MM.1S (cell line): ENCODE data around the gene SLC24A4.

Experiments used
- CTCF ChIP-seq: fragments of 300-600 bp; sonication (generic); IDR thresholded peaks from 2 replicates; pipeline ENCODE4 v1.5.1; 2016; ENCODE audit warnings: antibody characterized with exemption, low read length, mixed read lengths
- EZH2 ChIP-seq: fragments of 300-600 bp; sonication (generic); optimal IDR thresholded peaks from 2 replicates; pipeline ENCODE3; 2017; ENCODE audit warnings: low read depth, mild to moderate bottlenecking, antibody characterized with exemption, low read length, mixed read lengths

- no peak for TF ChIP-seq EZH2
- TF ChIP-seq CTCF = no peak
Measured at GRCh38 chr14:92475451-92476187, 152.7 kb downstream of the SLC24A4 start.
